K562 treated with DMSO at 1 percent for 4 hours (cell line): ENCODE data around the gene ANKRD49. TPM values are rescaled to one million over a fixed set of nuclear protein-coding genes. Genes with fewer than 3 reads are reported as not detected.

Experiments
- total RNA-seq: library from RNA; unstranded; fragments of 300-600 nt; gene quantifications from 2 replicates; pipeline ENCODE4 v1.2.3, GENCODE V29; 2022; ENCODE audit not compliant: insufficient read depth

ANKRD49 gene
- total RNA-seq: 13.4 and 18.1 TPM in 2 replicates

DNA sequence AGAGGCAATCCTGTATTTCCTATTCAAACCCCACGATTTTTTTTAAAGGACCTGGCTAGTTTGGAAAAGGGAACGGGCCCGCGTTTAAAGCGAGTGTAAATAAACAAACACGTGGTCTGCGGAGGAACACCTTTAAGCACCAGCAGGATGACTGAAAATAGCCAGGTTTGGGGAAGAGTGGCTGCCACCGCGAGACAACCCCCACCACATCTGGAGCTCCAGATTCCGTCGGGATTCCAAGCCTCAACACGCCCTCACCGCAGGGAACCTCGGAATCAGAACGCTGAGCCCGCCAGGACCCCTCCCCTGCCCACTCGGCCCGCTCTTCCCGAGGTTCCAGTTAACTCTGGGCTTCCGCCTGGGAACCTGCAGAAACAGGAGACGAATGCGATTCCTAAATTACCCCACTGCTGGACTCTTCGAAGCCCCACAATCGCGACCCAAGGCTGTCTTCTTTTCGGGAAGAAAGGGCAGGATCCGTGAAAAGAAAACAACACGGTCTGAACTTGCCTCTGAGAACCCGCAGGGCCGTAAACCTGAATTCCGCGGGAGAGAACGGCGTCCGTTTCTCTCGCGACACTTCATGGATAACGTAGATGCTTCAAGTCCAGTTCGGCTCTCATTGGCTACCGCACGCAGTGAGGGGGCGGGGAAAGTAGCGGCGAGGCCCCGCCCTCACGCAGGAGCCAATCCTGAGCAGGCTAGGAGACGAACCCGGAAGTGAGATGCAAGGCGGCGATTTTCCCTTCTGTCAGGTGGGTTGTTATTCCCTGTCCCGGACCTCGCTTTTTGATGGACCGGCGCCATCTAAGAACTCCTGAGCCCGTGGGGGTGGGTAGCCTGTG, at the start of gene ANKRD49, which contains the start of gene MRE11:
Gene ANKRD49, plus strand, starts transcription at position 704 of the 845 bp plus-strand sequence. CDS start 2,710 bp downstream, outside the sequence.
Gene MRE11, minus strand, starts transcription at position 564 of the 845 bp plus-strand sequence. CDS start 1,043 bp downstream, outside the sequence.

DNA sequence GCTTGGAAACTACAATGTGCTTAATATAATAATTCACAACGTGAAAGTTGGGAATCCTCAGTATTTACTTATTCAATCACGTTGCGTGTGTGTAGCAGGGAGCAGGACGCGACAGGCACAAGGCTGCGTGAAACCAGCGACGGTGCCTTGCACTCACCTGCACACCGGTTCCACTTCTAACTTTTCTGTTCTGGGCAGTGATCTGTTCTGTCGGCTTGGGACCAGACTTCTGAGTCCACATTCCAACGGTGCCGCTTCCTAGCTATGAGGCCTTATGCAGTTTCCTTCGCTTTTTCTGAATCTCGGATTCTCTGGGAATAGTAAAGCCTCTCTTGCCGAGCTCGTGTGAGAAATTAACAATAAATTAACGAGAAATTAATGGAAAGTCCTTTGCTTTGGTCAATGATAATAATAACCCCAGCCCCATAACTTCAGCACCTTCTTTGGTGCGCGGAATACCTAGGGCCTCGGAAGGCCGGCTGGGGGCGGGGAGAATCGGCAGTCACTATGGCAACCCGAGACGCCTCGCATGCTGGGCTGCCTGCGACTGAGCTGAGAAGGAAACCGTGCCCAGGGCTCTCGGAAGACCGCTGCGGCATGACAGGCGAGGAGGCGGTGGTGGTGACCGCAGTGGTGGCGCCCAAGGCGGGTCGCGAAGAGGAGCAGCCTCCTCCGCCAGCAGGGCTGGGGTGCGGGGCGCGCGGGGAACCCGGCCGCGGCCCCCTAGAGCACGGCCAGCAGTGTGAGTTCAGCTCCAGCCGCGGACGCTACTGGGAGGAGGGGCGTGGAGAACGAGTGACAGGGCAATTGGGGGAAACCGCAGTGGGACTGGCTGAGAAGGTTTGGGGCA, 18.4 kb downstream of the ANKRD49 start, which contains the start of gene C11orf97:
Gene C11orf97, plus strand, starts transcription at position 530 of the 850 bp plus-strand sequence. Its CDS starts 68 bp downstream, at position 598.

DNA sequence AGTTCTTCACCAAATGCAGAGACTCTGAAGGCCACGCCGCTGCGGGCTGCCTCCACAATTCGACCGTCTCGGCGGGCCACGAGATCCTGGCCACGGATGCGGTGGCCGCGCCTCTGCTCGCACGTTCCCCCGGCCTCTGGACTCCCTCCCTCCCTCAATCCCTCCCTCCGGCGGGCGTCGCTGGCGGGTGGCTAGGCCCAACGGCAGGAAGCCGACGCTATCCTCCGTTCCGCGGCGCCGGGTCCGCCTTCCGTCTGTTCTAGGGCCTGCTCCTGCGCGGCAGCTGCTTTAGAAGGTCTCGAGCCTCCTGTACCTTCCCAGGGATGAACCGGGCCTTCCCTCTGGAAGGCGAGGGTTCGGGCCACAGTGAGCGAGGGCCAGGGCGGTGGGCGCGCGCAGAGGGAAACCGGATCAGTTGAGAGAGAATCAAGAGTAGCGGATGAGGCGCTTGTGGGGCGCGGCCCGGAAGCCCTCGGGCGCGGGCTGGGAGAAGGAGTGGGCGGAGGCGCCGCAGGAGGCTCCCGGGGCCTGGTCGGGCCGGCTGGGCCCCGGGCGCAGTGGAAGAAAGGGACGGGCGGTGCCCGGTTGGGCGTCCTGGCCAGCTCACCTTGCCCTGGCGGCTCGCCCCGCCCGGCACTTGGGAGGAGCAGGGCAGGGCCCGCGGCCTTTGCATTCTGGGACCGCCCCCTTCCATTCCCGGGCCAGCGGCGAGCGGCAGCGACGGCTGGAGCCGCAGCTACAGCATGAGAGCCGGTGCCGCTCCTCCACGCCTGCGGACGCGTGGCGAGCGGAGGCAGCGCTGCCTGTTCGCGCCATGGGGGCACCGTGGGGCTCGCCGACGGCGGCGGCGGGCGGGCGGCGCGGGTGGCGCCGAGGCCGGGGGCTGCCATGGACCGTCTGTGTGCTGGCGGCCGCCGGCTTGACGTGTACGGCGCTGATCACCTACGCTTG, 50.2 kb downstream of the ANKRD49 start, which contains the start of gene FUT4:
Gene FUT4, plus strand, starts transcription at position 227 of the 951 bp plus-strand sequence. Its CDS starts 213 bp downstream, at position 440.

Other genes starting within 250 kb of the ANKRD49 start
- not detected in 2 replicates for gene IZUMO1R, start 189.4 kb upstream of the ANKRD49 start, total RNA-seq
- gene GPR83, start 92.6 kb upstream of the ANKRD49 start, total RNA-seq: 0.44 and 0.69 TPM in 2 replicates
- 8.6 and 8.8 TPM in 2 replicates for gene MRE11, start 140 bp upstream of the ANKRD49 start, total RNA-seq
- gene C11orf97, start 18.5 kb downstream of the ANKRD49 start, total RNA-seq: not detected in 2 replicates
- gene FUT4, start 49.9 kb downstream of the ANKRD49 start, total RNA-seq: 3.0 and 3.3 TPM in 2 replicates
- gene PIWIL4, start 73.4 kb downstream of the ANKRD49 start, total RNA-seq: 5.7 and 6.3 TPM in 2 replicates